Measurements from ENCODE around the gene IKBKE. TPM values are rescaled to one million over a fixed set of nuclear protein-coding genes. Genes with fewer than 3 reads are reported as not detected.

Gene IKBKE
- total and polyA plus RNA-seq, 2 of the 8 experiments (the other 6 are each of a cell fraction or from before 2014, with no cell fraction given) = 8.6 to 12.0 TPM

DNA sequence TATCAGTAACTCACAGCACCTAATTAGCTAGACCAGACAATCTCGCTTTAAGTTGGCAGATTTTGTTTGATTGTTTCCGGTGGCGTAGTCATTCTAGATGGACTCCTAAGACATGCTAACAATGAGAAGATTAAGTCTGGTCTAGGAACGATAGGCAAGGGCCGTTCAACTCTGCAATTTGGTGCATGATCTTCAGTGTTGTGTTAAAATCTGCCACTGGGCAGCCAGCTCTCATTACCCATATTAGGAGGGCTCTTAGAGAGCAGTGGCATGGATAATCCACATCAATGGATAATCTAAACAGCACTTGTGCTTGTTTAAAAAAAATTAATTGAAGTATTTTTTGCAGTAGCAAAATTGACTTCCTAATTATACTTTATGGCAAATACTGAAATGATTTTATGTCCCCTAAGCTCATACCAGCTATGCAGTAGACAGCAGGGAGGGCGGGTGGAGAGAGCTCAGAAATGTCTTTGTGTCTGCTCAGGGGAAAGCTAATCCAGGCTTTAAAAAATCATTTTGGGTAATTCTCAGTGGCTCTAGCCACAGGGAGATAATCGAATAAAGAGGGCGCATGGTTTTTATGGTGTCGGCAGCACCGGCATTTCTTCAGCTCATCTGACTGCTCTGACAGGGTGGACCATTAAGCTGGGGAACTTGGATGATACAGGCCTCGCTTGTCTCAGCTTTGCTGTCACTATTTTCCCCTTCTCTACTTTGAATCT, 48.5 kb upstream of the IKBKE start:
- no peaks in the 10 kb centered on the region for H3K9me3 ChIP-seq (ENCODE audit: insufficient read depth in 2 of 2, low read depth in 1 of 2, low read length in 1 of 2)
- H2BK12ac ChIP-seq (ENCODE audit: low read depth, low read length) = no peak overlapping the region
- POLR2A ChIA-PET (ENCODE audit: partially characterized antibody) = no interaction called here
- no peak overlapping the region for H2AFZ ChIP-seq (ENCODE audit: low read length)
- H3K4me1 ChIP-seq (replicated peaks in 1 of 4; ENCODE audit: control insufficient read depth in 3 of 4, insufficient read depth in 4 of 4, low read length in 3 of 4) = no peaks in the 10 kb centered on the region
- H2BK120ac ChIP-seq (replicated peaks; ENCODE audit: low read depth, low read length) = no peak overlapping the region
- no peak overlapping the region for H3K14ac ChIP-seq (ENCODE audit: insufficient read length)
- no peak overlapping the region for H3K9ac ChIP-seq (replicated peaks in 1 of 4; ENCODE audit: extremely low read depth in 1 of 4, low read depth in 3 of 4, low read length in 3 of 4)
- H3K79me2 ChIP-seq (ENCODE audit: control insufficient read depth in 1 of 2, insufficient read depth in 2 of 2, low read length in 2 of 2) = no peaks in the 10 kb centered on the region
- H2BK15ac ChIP-seq (ENCODE audit: low read length) = no peak overlapping the region
- CTCF ChIA-PET (ENCODE audit: partially characterized antibody) = interaction anchor here (1.1 to 2.0 kb wide), 3 partner anchors 29 to 49 kb away, joined by 3 to 4 read pairs (median 3); partner anchors contain the start of gene IKBKE
- H3K79me1 ChIP-seq (ENCODE audit: low read depth, low read length) = no peaks in the 10 kb centered on the region
- no peak overlapping the region for H2BK5ac ChIP-seq (ENCODE audit: low read depth, low read length)
- no peak overlapping the region for H3K18ac ChIP-seq (ENCODE audit: extremely low read depth, low read length)
- H3K23ac ChIP-seq (ENCODE audit: insufficient read length) = no peak overlapping the region
- no peak for DNase-seq (ENCODE audit: low read depth in 1 of 2, low spot score in 2 of 2)
- no peak overlapping the region for H2AK5ac ChIP-seq (ENCODE audit: low read depth, low read length)
- H3K4ac ChIP-seq (replicated peaks; ENCODE audit: insufficient read length, low read depth, low read length) = no peak overlapping the region
- peaks cover 2% of the 10 kb centered on the region; the same call in 1 of the 2 replicates for H3K23me2 ChIP-seq (ENCODE audit: low read depth, low read length)
- WGBS, 2 experiments (ENCODE audit: extremely low coverage in 1 of 2, insufficient coverage in 1 of 2, insufficient read length in 1 of 2, insufficient replicate concordance in 2 of 2, low coverage in 1 of 2, low lambda C conversion rate in 2 of 2, missing lambda C conversion rate in 1 of 2) = 89% methylated on average over 11 of the region's 11 CpGs; no CpG with 5 or more reads in 1 of the 2 experiments
- peaks cover 0 to 5% (median 2%) of the 10 kb centered on the region in 4 experiments; a peak in 4 of 8 replicates for H3K36me3 ChIP-seq (ENCODE audit: control insufficient read depth in 2 of 4, insufficient read depth in 4 of 4, low read length in 3 of 4)
- FAIRE-seq = no peak
- peaks cover 0 to 1% of the 10 kb centered on the region in 2 experiments for H4K20me1 ChIP-seq (replicated peaks in 1 of 2; ENCODE audit: control insufficient read depth in 1 of 2, insufficient read depth in 2 of 2, low read length in 2 of 2)
- no peak overlapping the region for H3K4me3 ChIP-seq (ENCODE audit: extremely low read depth in 1 of 4, insufficient read depth in 2 of 4, low read depth in 3 of 4, low read length in 4 of 4)
- H3K27ac ChIP-seq (ENCODE audit: low read depth, low read length) = no peak overlapping the region
- no peak overlapping the region for H4K5ac ChIP-seq (ENCODE audit: insufficient read length, low read depth, low read length)
- H2BK20ac ChIP-seq (ENCODE audit: low read length) = no peak overlapping the region
- H3K4me2 ChIP-seq (ENCODE audit: insufficient read depth in 1 of 2, low read depth in 2 of 2, low read length in 2 of 2) = no peak overlapping the region
- H4K8ac ChIP-seq (ENCODE audit: extremely low read depth, insufficient read depth, low read length) = no peak overlapping the region
- no peak overlapping the region for H3K56ac ChIP-seq (replicated peaks; ENCODE audit: insufficient read length, low read depth, low read length)
- no peaks in the 10 kb centered on the region for H3K27me3 ChIP-seq (replicated peaks in 1 of 4; ENCODE audit: control insufficient read depth in 3 of 4, extremely low read depth in 1 of 4, insufficient read depth in 3 of 4, low read length in 3 of 4)
- no peak overlapping the region for H4K91ac ChIP-seq (replicated peaks; ENCODE audit: insufficient read length, low read length)
- no peak for TF ChIP-seq RAD21 (IDR thresholded peaks at IDR 0.05 in 1 of 2, conservative IDR thresholded peaks at IDR 0.05 in 1 of 2; ENCODE audit: low read depth in 2 of 2, low read length in 2 of 2)
- no peak for TF ChIP-seq SIRT6 (IDR thresholded peaks at IDR 0.05; ENCODE audit: low read length)
- no peak for TF ChIP-seq EZH2 (IDR thresholded peaks at IDR 0.05; ENCODE audit: low read depth, low read length, severe bottlenecking)
- no peak for TF ChIP-seq GTF2F1 (IDR thresholded peaks at IDR 0.05; ENCODE audit: borderline replicate concordance, low read depth, low read length)
- no peak for TF ChIP-seq HDAC2 (IDR thresholded peaks at IDR 0.05; ENCODE audit: borderline replicate concordance in 1 of 2, low read depth in 2 of 2, low read length in 2 of 2)
- no peak for TF ChIP-seq CHD1 (IDR thresholded peaks at IDR 0.05; ENCODE audit: low read depth, low read length)
- TF ChIP-seq EGR1 (IDR thresholded peaks at IDR 0.05; ENCODE audit: borderline replicate concordance, low read depth, low read length) = no peak
- no peak for TF ChIP-seq BACH1 (IDR thresholded peaks at IDR 0.05; ENCODE audit: low read length)
- no peak for TF ChIP-seq ASH2L (IDR thresholded peaks at IDR 0.05; ENCODE audit: low read length)
- TF ChIP-seq POU5F1 (IDR thresholded peaks at IDR 0.05; ENCODE audit: low read depth, low read length) = no peak
- TF ChIP-seq GABPA (IDR thresholded peaks at IDR 0.05; ENCODE audit: borderline replicate concordance, insufficient read depth, low read length) = no peak
- TF ChIP-seq SIN3A (conservative IDR thresholded peaks at IDR 0.05 in 1 of 2, IDR thresholded peaks at IDR 0.05 in 1 of 2; ENCODE audit: low read depth in 1 of 2, low read length in 2 of 2) = no peak
- TF ChIP-seq TBP (IDR thresholded peaks at IDR 0.05; ENCODE audit: low read depth, low read length) = no peak

Measured in H1 (cell line).